HUES6 (cell line): ENCODE data around the gene CD6.

Source experiments
- H3K27ac ChIP-seq: 2 replicates; pipeline ENCODE4 v1.7.0; 2013; ENCODE audit warnings: low read depth, mild to moderate bottlenecking, low read length, inconsistent platforms
- H3K27me3 ChIP-seq: 2 replicates; pipeline ENCODE4 v1.6.1; 2013; ENCODE audit warnings: low read length; ENCODE audit not compliant: control insufficient read depth, insufficient read depth
- H3K36me3 ChIP-seq: 2 replicates; pipeline ENCODE4 v1.6.1; 2013; ENCODE audit warnings: low read length; ENCODE audit not compliant: control insufficient read depth, insufficient read depth
- H3K4me1 ChIP-seq: 2 replicates; pipeline ENCODE4 v1.6.1; 2013; ENCODE audit warnings: low read length; ENCODE audit not compliant: control insufficient read depth, insufficient read depth
- H3K4me3 ChIP-seq: 2 replicates; pipeline ENCODE4 v1.5.1; 2013; ENCODE audit warnings: low read depth, low read length
- H3K9ac ChIP-seq: one replicate; pipeline ENCODE4 v1.6.1; 2013; ENCODE audit warnings: mild to moderate bottlenecking, low read length
- H3K9me3 ChIP-seq: 2 replicates; pipeline ENCODE4 v1.6.1; 2013; ENCODE audit warnings: low read depth, low read length; ENCODE audit not compliant: control insufficient read depth, insufficient read depth

The CD6 gene

DNA sequence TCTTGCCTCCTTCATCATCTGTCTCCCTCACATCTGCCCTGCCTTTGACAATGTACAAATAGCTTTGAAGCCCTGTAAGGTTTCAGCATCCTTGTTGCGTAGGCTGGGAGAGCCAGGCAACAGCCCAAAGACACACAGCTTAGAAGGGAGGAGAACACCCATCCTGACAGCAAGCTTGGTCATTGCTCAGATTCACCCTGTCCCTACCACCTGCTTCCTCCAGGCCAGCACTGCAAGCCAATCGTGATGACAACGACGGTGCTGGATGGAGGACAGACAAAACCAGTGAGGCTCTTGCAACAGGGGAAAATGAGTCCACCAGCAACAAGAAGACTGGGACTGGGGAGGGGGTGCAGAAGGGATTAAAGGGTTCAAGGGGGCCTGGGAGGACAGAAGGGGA lies 97.9 kb downstream of the CD6 start:
- Histone ChIP-seq H3K27me3 (no peaks in the 10 kb centered on the region), H3K9me3 (no peaks in the 10 kb centered on the region), H3K4me1 (no peaks in the 10 kb centered on the region), H3K4me3 (no peak overlapping the region), H3K9ac (no peak overlapping the region), H3K27ac (no peak overlapping the region), H3K36me3 (no peaks in the 10 kb centered on the region)
